ENCODE data around the gene CROCC.
"Not testable (repeated sequence)": the region's sequence is repeated elsewhere in the genome, so short reads cannot be mapped to it uniquely, and the experiment has no call there.

The CROCC gene

GRCh38 chr1:16913181-16913832 lies 8.4 kb upstream of the CROCC start:
- Histone ChIP-seq H3K27me3 (no peaks in the 10 kb centered on the region), H3K9me3 (no peaks in the 10 kb centered on the region), H3K4me1 (no peaks in the 10 kb centered on the region), H3K36me3 (no peaks in the 10 kb centered on the region), H3K4me3 (ENCODE audit: low read depth, low read length) (peak overlapping the region; percentile 49)
- no peak for DNase-seq
- no peak for TF ChIP-seq CTCF (IDR thresholded peaks at IDR 0.05; ENCODE audit: low read depth, low read length)

DNA sequence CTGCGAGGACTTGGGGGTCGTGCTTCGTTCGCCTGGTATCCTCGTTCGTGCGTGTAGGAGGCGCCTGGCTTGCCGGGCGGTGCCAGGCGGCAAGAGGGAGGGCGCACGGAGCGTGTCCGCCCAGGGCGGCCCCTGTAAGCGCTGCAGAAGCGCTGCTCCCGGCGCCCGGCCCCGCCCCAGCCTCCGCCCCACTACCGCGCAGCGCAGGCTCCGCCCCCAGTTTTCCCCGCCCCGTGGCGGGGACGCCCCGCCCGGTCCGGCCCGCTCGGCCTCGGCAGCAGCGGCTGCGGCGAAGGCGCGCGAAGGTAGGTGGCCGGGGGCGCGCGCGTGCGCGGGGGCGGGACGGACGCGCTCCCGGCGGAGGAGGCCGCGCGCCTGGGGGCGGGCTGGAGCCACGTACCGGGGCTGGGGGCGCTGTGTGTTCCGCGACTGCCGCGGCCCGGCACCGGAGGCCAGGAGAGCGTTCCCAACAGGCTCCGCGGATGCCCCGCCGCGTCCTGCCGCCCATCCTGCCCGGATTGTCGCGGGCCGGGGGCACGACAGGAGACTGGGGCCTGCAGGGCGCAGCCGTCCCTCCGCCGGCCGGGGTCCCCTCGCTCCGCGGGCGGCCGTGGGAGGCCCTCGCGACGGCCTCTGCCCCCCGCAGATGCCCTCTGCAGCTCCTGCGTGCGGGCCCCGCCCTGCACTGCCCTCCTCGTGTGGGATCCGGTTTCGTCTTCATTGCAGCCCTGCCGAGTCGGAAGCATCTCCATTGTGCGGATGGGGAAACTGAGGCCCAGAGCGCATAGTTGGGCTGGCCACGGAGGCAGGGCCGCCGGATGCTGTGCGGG lies 7.7 kb upstream of the CROCC start:
- H3K4me3 ChIP-seq (ENCODE audit: low read depth, low read length): peak overlapping the region; percentile 49
- TF ChIP-seq CTCF (IDR thresholded peaks at IDR 0.05; ENCODE audit: low read depth, low read length): no peak
- H3K4me1 ChIP-seq: no peaks in the 10 kb centered on the region
- no peaks in the 10 kb centered on the region for H3K36me3 ChIP-seq
- no peaks in the 10 kb centered on the region for H3K27me3 ChIP-seq
- H3K9me3 ChIP-seq: no peaks in the 10 kb centered on the region
- DNase-seq: peak; percentile 90

DNA sequence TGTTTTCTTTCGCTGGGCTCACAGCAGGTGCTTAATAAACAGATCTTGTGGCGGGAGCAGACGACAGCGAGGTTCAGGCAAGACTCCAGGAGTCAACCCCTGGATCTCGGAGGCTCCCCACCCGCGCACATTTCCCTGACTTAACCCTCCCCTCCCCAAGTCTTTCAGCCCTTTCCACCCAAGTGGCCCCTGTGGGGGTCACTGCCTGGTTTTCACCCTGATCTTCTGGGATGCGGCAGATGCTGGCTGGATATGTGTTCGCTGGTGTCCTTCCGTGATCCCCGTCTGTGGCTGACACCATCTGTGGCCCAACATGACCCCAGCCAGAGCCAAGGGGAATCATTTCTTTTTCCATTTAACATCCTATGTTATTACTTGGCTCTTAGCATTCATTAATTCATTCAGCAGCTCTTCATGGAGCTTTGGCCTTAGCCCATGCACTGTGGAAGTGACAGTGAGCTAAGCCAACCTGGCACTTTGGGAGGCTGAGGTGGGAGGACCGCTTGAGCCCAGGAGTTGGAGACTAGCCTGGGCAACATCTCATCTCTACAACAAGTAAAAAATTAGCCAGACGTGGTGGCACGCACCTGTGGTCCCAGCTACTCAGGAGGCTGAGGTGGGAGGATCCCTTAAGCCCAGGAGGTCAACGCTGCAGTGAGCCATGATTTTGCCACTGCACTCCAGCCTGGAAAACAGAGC lies 6.7 kb upstream of the CROCC start:
- not testable (repeated sequence) for H3K4me3 ChIP-seq (ENCODE audit: low read depth, low read length)

DNA sequence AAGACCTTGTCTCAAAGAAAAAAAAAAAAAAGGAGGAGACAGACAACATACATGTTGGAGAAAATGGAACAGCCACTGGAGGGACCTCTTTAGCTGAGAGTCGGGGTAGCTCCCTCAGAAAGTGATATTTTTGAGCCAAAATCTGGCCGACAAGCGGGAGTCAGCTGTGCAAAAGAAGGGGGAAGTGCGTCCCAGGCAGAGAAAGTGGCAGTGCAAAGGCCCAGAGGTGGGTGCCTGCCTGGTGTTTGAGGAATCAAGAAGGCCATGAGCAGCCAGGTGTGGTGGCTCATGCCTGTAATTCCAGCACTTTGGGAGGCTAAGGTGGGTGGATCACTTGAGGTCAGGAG lies 6.1 kb upstream of the CROCC start:
- Histone ChIP-seq H3K27me3 (no peaks in the 10 kb centered on the region), H3K36me3 (no peaks in the 10 kb centered on the region), H3K4me3 (ENCODE audit: low read depth, low read length) (no peak overlapping the region), H3K9me3 (no peaks in the 10 kb centered on the region), H3K4me1 (no peaks in the 10 kb centered on the region)
- no peak for DNase-seq
- TF ChIP-seq CTCF (IDR thresholded peaks at IDR 0.05; ENCODE audit: low read depth, low read length): no peak

More for the DNA sequence above, 6.7 kb upstream of the CROCC start:
- H3K27me3 ChIP-seq, H3K36me3 ChIP-seq, H3K9me3 ChIP-seq, H3K4me1 ChIP-seq, DNase-seq: not testable (repeated sequence)

DNA sequence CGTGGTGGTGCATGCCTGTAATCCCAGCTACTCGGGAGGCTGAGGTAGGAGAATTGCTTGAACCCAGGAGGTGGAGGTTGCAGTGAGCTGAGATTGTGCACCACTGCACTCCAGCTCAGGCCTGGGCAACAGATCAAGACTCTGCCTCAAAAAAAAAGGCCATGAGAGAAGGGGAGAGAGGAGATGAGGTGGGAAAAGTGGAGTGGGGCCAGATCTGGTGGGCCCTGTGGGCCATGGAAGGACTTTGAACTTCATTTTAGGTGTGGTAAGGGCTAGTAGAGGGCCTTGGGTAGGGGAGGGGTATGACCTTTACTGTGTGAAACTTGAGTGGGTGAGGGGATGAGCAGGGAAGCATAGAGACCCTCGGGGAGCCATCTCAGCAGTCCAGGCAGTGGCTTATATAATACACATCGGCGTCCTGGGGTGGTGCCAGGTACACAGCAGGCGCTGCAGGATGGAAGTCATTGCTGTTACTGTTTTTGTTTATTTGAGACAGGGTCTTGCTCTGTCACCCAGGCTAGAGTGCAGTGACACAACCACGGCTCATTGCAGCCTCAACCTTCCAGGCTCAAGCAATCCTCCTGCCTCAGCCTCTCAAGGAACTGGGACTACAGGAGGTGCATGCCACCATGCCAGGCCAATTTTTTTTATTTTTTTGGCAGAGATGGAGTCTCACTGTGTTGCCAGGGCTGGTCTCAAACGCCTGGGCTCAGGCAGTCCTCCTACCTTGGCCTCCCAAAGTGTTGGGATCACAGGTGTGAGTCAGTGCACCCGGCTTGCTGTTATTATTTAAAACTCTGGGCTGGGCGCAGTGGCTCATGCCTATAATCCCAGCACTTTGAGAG lies 5.5 kb upstream of the CROCC start:
- H3K4me3 ChIP-seq (ENCODE audit: low read depth, low read length); H3K27me3 ChIP-seq; H3K9me3 ChIP-seq; DNase-seq; H3K4me1 ChIP-seq; H3K36me3 ChIP-seq: not testable (repeated sequence)

DNA sequence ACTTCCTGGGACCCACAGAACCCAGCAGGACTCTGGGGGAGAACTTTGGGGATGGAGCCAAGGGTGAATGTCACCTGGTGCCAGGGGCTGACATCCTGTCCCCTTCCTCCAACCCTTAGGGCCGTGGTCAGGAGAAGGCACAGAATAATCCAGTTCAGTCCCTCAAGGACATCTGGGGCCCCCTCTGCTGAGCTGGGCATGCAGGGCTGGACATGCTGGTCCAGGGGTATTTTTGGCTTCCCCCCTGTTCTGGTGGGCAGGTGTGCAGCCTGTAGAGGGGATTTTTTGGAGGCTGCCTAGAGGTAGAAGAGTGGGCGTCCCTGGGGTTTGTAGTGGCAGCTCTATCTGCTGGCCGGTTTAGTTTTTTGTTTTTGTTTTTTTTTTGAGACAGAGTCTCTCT lies 3.4 kb upstream of the CROCC start:
- no peak for TF ChIP-seq CTCF (IDR thresholded peaks at IDR 0.05; ENCODE audit: low read depth, low read length)
- no peak for DNase-seq
- H3K36me3 ChIP-seq: no peaks in the 10 kb centered on the region
- no peaks in the 10 kb centered on the region; the same call in 1 of the 2 replicates for H3K4me1 ChIP-seq
- H3K4me3 ChIP-seq (ENCODE audit: low read depth, low read length): no peak overlapping the region
- no peaks in the 10 kb centered on the region for H3K27me3 ChIP-seq
- H3K9me3 ChIP-seq: no peaks in the 10 kb centered on the region

- not testable (repeated sequence) for H3K4me1 ChIP-seq; H3K36me3 ChIP-seq; H3K9me3 ChIP-seq; H3K27me3 ChIP-seq; H3K4me3 ChIP-seq (ENCODE audit: low read depth, low read length); DNase-seq
Measured at GRCh38 chr1:16918936-16919665, 2.6 kb upstream of the CROCC start.
